GM10266 (cell line): ENCODE measurements around the gene NPSR1.
A peak's percentile ranks its signal among the peaks of the same experiment; 100 is the strongest.

ENCODE experiments used
- DNase-seq: peaks from one replicate; pipeline ENCODE4 v3.0.0; 2012; ENCODE audit errors: extremely low spot score
- CTCF ChIP-seq: IDR thresholded peaks from 2 replicates; pipeline ENCODE4 v1.5.1; 2012; ENCODE audit warnings: mild to moderate bottlenecking, low read depth; ENCODE audit not compliant: control insufficient read depth, insufficient read depth; ENCODE audit errors: missing control alignments

Gene NPSR1

DNA sequence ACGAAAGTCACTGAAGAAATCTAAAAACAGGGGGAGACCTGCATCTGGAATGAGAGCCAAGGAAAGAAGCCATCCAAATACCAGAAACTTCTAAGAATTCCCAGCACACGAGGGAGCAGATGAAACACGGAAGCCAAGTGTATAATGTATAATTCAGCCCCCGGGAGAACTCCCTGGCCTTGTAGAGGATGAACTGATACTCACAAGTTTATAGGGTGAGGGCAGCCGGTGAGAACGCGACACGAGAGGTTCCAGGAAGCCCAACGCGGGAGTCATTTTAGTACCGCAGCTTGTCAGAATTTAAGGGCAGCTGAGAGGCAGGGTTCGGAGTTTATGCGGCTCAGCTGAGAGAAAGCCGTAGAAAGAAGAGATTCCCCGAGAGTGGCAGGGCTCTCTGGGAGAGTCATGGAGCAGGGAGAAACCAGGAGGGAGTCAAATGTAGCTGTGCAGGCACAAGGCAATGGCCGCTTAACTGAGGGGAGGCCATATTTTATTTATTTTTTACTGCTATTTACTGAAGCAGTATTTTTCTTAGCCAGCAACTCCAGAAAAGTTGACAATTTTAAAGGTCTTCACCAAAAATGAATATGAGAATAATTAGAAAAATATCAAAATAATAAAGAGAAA lies 164.0 kb downstream of the NPSR1 start:
- DNase-seq, result no peak
- TF ChIP-seq CTCF, result no peak

- TF ChIP-seq CTCF, result peak; percentile 69
- peak; percentile 52 for DNase-seq
Measured at GRCh38 chr7:34823650-34824258, 165.7 kb downstream of the NPSR1 start.

DNA sequence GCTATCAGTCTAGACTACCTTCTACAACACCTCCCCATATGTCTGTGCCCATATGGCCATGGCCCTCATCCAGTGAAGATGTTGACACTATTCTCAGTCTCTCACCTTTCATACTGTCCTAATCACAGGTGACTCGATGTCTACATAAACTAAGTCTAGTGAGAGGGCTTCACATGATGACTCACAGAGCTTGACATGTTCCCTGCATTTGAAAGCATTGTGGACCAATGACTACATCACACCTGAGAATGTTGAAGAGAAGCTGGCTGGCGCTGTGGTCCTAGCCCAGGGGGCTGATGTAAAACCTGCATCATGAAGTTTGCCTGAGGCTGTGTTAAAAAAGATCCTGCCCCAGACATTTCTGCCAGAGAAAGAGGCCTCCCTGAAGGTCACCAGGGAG lies 167.2 kb downstream of the NPSR1 start:
- TF ChIP-seq CTCF, result no peak
- no peak for DNase-seq

GRCh38 chr7:34830390-34830789 lies 172.4 kb downstream of the NPSR1 start:
- no peak for TF ChIP-seq CTCF
- DNase-seq, result no peak

GRCh38 chr7:34831436-34831835 lies 173.4 kb downstream of the NPSR1 start:
- DNase-seq, result no peak
- TF ChIP-seq CTCF, result no peak

DNA sequence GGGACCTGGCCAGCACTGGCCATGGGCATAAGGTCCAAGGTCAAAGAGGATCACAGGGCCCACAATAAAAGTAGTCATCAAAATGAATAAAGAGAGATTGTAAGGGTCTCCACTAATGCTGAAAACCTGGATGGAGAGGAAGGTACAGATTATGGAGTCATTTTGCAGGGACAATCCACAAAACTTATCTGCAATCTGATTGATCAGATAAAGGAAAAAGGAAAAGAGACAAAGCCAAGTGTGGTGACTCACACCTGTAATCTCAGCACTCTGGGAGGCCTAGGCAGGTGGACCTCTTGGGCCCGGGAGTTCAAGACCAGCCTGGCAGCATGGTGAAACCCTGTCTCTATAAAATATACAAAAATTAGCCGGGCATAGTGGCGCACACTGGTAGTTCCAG lies 174.0 kb downstream of the NPSR1 start:
- TF ChIP-seq CTCF, result no peak
- no peak for DNase-seq

DNA sequence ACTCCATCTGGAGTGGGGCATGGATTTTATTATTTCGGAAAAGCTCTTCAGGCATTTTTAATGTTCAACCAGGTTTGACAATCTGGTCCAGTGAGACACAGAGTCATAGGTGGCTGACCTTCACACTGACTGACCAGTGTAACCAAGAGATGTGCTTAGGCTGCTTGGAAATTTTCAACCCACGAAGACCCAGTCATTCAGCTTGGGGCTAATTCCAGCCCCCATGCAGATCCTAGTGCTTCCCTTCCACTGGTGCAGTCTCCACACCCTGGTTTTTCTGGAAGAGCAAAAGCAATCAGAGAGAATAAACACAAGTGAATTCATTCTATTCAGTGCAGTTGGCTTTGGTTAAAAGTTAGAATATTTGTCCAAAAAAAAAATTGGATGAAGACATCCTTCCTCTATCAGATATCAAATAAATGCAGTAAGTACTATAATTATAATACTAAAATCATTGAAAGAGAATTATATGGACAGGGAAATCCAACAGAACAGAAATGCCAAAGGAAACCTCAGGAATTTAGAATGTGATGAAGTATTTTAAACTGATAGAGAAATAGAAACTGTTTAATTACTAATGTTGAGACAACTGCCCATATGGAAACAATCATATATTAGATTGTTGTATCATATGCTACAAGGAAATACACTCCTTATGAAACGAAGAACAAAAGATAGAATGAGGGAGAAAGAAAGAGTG lies 178.0 kb downstream of the NPSR1 start:
- no peak for TF ChIP-seq CTCF
- DNase-seq, result no peak
